ENCODE results near the gene KRT34.

KRT34 gene

GRCh38 chr17:41421617-41422016 is 39.5 kb upstream of the KRT34 start:
- TF ChIP-seq YY1 (IDR thresholded peaks at IDR 0.05; ENCODE audit: low read depth) (no peak), RAD21 (IDR thresholded peaks at IDR 0.05; ENCODE audit: low read depth) (no peak), EGR1 (IDR thresholded peaks at IDR 0.05) (no peak), MAX (IDR thresholded peaks at IDR 0.05) (no peak), CREB1 (IDR thresholded peaks at IDR 0.05; ENCODE audit: low read depth) (no peak), ZBTB7A (IDR thresholded peaks at IDR 0.05; ENCODE audit: low read depth) (no peak), TCF12 (IDR thresholded peaks at IDR 0.05; ENCODE audit: low read depth) (no peak), TEAD4 (IDR thresholded peaks at IDR 0.05) (no peak), NFIC (IDR thresholded peaks at IDR 0.05) (no peak), FOXM1 (IDR thresholded peaks at IDR 0.05; ENCODE audit: borderline replicate concordance, low read depth) (no peak), CEBPB (IDR thresholded peaks at IDR 0.05) (no peak), TAF1 (IDR thresholded peaks at IDR 0.05; ENCODE audit: low read depth) (no peak), USF1 (IDR thresholded peaks at IDR 0.05) (no peak)

GRCh38 chr17:41421116-41421515 is 39.0 kb upstream of the KRT34 start:
- TF ChIP-seq MAX (IDR thresholded peaks at IDR 0.05) = no peak
- TF ChIP-seq CEBPB (IDR thresholded peaks at IDR 0.05) = no peak
- TF ChIP-seq RAD21 (IDR thresholded peaks at IDR 0.05; ENCODE audit: low read depth) = no peak
- no peak for TF ChIP-seq EGR1 (IDR thresholded peaks at IDR 0.05)
- TF ChIP-seq YY1 (IDR thresholded peaks at IDR 0.05; ENCODE audit: low read depth) = no peak
- TF ChIP-seq FOXM1 (IDR thresholded peaks at IDR 0.05; ENCODE audit: borderline replicate concordance, low read depth) = no peak
- no peak for TF ChIP-seq TAF1 (IDR thresholded peaks at IDR 0.05; ENCODE audit: low read depth)
- TF ChIP-seq TEAD4 (IDR thresholded peaks at IDR 0.05) = no peak
- TF ChIP-seq ZBTB7A (IDR thresholded peaks at IDR 0.05; ENCODE audit: low read depth) = no peak

GRCh38 chr17:41420134-41420533 is 38.0 kb upstream of the KRT34 start:
- no peak for TF ChIP-seq ZBTB7A (IDR thresholded peaks at IDR 0.05; ENCODE audit: low read depth)
- TF ChIP-seq TEAD4 (IDR thresholded peaks at IDR 0.05) = no peak
- no peak for TF ChIP-seq TCF12 (IDR thresholded peaks at IDR 0.05; ENCODE audit: low read depth)

GRCh38 chr17:41419716-41420115 is 37.6 kb upstream of the KRT34 start:
- TF ChIP-seq TAF1 (IDR thresholded peaks at IDR 0.05; ENCODE audit: low read depth) (no peak), EP300 (IDR thresholded peaks at IDR 0.05; ENCODE audit: borderline replicate concordance) (no peak), ZBTB7A (IDR thresholded peaks at IDR 0.05; ENCODE audit: low read depth) (no peak), USF1 (IDR thresholded peaks at IDR 0.05) (no peak), MAX (IDR thresholded peaks at IDR 0.05) (no peak), REST (IDR thresholded peaks at IDR 0.05; ENCODE audit: low read depth) (no peak), YY1 (IDR thresholded peaks at IDR 0.05; ENCODE audit: low read depth) (no peak), CREB1 (IDR thresholded peaks at IDR 0.05; ENCODE audit: low read depth) (no peak), RAD21 (IDR thresholded peaks at IDR 0.05; ENCODE audit: low read depth) (no peak)

- TF ChIP-seq EP300 (IDR thresholded peaks at IDR 0.05; ENCODE audit: borderline replicate concordance) = no peak
- no peak for TF ChIP-seq YY1 (IDR thresholded peaks at IDR 0.05; ENCODE audit: low read depth)
- no peak for TF ChIP-seq TEAD4 (IDR thresholded peaks at IDR 0.05)
- no peak for TF ChIP-seq CREB1 (IDR thresholded peaks at IDR 0.05; ENCODE audit: low read depth)
- TF ChIP-seq CEBPB (IDR thresholded peaks at IDR 0.05) = no peak
- TF ChIP-seq TCF12 (IDR thresholded peaks at IDR 0.05; ENCODE audit: low read depth) = no peak
- no peak for TF ChIP-seq USF1 (IDR thresholded peaks at IDR 0.05)
- no peak for TF ChIP-seq FOXM1 (IDR thresholded peaks at IDR 0.05; ENCODE audit: borderline replicate concordance, low read depth)
- TF ChIP-seq EGR1 (IDR thresholded peaks at IDR 0.05) = no peak
- no peak for TF ChIP-seq ZBTB7A (IDR thresholded peaks at IDR 0.05; ENCODE audit: low read depth)
- TF ChIP-seq TAF1 (IDR thresholded peaks at IDR 0.05; ENCODE audit: low read depth) = no peak
- TF ChIP-seq RAD21 (IDR thresholded peaks at IDR 0.05; ENCODE audit: low read depth) = no peak
- TF ChIP-seq REST (IDR thresholded peaks at IDR 0.05; ENCODE audit: low read depth) = no peak
- no peak for TF ChIP-seq NFIC (IDR thresholded peaks at IDR 0.05)
- no peak for TF ChIP-seq MAX (IDR thresholded peaks at IDR 0.05)
These were observed 36.2 kb upstream of the KRT34 start for GRCh38 chr17:41418116-41418860.
